NCI-H128 (cell line): ENCODE results near the gene PBXIP1.

Experiments used
- DNase-seq: peaks from one replicate; lab custom pipeline; 2025; ENCODE audit not compliant: unreplicated experiment; lab: John Stamatoyannopoulos, UW

Gene PBXIP1

GRCh38 chr1:154901591-154901990, 54.3 kb downstream of the PBXIP1 start:
- no peak for DNase-seq

GRCh38 chr1:154899041-154899440, 56.9 kb downstream of the PBXIP1 start:
- DNase-seq: no peak

GRCh38 chr1:154896771-154897286, 59.1 kb downstream of the PBXIP1 start:
- DNase-seq: no peak

GRCh38 chr1:154895798-154896197, 60.1 kb downstream of the PBXIP1 start:
- DNase-seq: no peak
